UCSD-AML1 (cell line): Measurements from ENCODE around the gene IFFO2.

ENCODE experiments used
- DNase-seq: peaks from one replicate; lab custom pipeline; 2025; ENCODE audit not compliant: unreplicated experiment; lab: John Stamatoyannopoulos, UW

The IFFO2 gene

DNA sequence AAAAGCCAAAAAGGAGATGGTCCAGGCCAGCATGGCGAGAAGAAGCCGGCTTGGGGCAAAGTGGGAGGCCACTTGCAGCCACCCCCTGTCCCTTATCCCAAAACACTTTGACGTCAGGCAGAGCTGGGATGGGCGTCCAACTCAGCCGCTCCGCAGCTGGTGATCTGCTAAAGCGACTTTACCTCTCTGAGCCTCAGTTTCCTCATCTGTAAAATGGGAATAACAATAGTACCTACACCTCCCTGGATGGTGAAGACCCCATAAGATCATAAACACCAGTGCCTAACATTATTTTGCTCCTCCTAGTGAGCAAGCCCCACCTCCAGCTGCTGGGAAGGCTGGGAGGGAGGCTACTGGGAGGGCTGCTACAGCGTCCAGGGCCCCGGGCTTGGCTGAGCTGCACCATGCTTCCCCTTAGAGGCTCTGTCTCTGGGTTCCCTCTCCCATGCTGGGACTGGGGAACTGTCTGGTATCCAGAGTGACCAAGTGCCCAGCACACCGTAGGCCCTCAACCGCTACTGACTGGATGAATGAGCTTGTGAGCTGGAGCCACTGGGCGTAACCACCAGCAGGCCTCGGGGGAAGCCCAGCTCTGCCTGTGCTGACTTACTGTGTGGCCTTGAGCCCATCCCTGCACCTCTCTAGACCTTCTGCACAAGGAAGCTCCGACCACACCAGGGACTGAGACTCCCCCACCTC lies 18.3 kb downstream of the IFFO2 start:
- DNase-seq = no peak

DNA sequence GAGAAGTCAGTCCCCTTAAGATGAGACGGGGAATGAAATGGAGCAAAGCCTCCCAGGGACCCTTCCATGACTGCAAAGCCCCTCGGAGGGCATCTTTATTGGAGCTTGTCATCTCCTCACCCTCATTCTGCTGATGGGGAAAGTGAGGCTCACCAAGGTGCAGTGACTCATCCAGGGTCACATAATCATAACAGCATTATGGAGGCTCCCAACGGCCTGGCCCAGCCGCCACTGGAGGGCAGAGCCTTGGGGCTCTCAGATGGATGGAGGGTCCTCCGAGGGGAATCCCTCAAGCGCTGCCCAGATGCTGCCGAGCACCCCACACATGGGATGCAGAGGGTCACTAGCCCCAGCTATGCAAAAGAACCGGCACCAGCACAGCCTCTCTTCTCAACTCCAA lies 18.9 kb downstream of the IFFO2 start:
- no peak for DNase-seq

DNA sequence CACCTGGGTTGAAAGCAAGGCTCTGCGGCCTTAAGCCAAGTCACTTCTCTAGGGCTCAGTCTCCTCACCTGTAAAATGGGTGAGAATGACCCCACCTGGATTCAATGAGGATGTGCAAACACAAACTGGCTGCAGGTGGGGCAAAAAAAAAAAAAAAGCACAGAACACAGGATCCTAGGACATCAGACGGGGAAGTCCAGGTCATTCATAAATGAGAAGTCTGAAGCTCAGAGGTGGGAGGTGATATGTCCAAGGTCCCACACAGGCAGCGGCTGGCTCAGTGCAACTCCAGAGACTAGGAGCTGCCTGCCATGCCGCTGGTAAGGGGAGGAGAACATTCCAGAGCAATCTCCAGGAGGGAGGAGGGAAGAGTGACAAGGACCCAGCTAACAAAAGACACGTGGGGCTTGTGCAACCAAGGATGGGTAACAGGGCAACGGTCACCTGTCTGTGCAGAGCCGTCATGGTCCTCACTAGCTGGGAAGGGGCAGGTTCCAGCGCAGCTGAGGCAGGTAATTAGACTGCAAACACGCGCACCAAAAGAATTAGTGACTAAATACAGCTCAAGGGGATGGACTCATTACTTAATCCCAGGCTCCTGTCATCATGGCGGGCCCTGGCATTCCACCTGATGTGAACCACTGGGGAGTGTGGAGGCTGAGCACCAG lies 19.5 kb downstream of the IFFO2 start:
- DNase-seq = no peak

DNA sequence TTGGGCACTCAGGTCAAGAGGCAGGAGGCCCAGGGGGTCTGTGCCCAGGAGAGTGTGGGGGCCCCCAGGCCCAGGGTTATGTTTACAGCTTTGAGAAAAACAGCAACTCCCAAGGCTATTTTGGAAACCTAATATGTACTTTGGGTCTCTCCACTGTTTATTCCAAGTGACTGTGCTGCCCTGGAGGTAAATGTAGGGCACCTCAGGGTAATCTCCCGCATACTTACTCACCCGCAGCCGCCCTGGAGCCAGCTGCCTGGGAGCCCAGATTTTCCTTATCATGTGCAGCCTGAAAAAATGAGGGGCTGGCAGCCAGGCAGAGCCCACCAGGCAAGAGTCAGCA lies 20.0 kb downstream of the IFFO2 start:
- no peak for DNase-seq

DNA sequence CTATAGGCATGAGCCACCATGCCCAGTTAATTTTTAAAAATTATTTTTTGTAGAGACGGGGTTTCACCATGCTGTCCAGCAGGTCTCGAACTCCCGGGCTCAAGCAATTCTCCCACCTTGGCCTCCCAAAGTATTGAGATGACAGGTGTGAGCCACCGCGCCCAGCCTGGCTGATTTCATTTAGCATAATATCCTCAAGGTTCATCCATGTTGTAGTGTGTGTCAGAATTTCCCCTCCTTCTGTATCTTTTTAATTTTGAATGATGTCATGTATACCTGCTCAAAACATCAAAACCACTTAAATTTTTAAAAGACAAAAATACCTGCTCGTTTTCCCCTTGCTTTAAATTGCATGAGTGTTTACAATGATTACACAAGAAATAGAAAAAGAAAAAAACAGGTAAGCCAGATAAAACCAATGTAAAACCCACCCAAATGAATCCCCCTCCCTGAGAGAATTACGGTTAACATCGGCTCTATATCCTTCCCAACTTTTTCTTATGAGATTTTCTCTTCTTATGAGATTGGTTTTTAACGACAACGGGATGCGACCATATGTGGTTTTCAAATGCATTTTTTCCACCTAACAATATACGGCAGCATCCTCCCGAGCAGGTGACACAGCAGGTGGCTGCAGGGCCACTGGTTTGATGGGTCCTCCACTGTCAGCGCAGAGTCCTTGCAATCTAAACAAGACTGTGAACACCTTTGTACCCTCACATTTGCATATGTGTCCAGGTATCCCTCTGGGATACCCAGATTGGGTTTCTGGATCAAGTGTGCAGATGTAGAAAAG lies 22.1 kb downstream of the IFFO2 start:
- DNase-seq = no peak

DNA sequence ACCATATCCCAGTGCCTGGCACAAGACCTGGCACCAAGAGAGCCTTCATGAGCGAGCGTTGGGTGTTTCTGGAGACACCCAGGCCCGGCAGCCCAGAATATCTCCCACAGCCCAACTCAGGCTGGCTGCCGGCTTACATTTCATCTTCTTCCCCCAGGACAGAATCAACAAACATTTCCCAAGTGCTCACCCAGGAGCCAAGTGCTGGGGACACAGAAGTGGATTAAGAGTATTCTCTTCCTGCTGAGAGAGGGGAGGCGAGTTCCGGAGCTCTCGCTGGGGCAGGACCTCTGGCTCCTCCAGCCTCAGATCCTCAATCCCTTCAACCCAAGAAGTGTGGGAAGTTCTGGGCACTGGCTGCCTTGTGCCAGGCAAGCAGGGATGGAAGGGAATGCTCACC lies 23.6 kb downstream of the IFFO2 start:
- no peak for DNase-seq

DNA sequence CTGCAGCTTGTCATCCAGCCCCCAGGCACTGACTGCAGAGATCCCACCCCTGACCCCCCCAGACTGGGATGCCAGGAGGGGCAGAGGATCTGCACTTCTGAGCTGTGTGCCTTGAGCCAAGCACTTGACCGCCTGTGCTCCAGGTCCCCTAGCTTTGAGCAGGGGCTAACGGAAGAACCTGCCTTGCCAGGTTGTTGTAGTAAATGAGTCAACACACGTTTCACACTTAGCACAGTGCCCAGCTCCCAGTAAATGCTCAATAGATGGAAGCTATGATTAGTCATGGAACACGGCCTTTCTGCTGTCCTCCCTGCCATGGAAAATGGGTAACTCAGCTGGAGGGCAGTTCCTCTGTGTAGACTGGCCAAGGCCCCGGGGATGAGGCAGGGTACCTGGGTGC lies 24.1 kb downstream of the IFFO2 start:
- DNase-seq = no peak

DNA sequence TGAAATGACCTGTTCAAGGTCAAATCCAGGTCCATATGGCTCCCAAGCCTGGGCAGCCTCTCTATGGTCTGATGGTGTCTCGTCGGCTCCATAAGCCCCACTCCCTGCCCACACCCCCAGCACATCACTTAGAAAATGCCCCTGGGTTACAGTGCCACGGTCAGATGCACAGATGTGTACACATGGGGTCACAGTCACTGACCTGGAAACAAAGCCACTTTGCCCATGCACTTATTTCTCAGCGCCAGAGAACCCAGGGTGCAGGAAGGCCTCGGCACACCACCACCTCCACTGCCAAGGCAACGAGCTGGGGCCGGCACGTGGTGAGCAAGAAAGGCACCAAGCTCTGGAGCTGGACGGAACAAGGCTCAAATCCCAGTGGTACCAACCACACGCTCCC lies 24.7 kb downstream of the IFFO2 start:
- DNase-seq = no peak

DNA sequence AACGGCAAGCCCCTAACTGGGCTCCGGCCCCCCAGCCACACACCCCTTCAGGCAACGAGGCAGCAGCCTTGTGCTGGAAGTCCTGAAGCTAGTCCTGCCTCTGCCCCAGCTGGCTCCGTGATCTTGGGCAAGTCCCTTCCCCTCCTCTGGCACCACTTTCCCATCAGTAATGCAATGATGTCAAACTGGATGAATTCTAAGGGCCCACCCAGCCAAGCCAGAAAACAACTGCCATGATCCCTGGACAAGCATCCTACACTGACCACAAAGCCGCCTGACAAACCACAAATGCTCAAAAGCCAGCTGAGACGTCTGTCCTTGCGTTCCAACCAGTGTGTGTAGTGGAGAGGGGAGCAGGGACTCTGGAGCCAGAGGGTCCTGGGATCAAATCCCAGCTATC lies 26.8 kb downstream of the IFFO2 start:
- no peak for DNase-seq

DNA sequence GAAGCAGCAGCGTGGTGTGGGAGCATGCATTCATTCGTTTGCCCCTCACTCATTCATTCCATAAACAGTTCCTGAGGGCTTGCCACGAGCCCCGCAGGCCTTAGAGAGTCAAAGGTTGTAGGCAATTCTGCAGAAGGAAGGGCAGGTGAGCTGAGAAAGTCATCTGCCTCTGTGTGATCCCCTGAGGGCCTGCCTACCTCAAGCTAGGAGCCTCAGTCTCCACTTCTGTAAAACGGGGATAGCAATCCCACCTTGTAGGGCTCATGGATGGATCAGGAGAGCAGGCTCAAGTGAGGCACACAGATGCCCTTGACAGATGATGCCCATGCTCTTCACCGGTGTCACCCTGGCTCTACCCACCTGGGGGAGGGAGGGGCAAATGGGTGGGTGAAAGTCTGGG lies 27.5 kb downstream of the IFFO2 start:
- DNase-seq = no peak

DNA sequence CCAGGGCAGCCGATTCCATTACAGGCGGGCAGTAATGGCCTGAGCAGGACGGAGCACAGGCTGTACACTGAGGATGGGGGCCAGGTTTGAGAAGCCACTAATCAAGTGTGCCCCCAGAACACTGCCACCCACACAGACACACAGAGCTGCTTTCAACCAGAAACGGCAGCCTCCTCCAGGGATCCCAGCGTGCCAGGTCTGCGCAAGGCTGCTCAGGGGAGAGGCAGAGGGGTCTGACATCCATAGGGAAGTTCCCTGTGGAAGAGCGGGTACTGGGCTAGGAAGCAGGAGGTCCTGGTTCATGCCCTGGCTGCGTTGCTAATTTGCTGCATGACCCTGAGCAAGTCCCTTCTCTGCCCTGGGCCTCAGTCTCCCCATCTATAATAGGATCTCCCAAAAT lies 28.1 kb downstream of the IFFO2 start:
- no peak for DNase-seq

DNA sequence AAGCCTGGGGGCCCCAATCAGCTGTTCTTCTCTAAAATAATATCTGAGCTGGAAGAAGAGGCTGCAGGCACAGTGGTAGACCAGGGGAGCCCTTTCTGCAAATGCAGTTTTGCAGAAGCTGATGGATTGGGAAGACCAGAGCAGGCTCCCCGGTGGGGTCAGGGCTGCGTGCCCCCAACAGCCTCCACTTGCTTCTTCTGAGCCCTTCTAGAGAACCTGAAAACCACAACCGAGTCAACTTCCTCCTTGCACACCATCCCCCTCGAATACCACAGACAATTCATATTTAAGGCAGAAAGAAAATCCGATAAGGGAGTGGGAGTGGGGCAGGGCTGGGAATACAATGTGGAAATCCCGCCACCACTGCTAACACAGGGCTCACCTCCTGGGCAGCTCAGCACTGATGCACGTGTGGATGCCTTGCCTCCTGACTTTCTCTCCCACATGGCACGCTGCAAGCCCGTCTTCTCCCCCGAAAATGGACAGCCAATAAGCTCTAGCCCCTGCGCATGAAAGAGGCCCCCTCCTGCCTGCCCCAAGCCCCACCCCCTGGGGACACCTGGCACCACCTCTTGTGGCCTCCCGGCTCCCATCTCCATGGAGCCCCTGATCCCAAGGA lies 28.7 kb downstream of the IFFO2 start:
- DNase-seq = peak; percentile 42

DNA sequence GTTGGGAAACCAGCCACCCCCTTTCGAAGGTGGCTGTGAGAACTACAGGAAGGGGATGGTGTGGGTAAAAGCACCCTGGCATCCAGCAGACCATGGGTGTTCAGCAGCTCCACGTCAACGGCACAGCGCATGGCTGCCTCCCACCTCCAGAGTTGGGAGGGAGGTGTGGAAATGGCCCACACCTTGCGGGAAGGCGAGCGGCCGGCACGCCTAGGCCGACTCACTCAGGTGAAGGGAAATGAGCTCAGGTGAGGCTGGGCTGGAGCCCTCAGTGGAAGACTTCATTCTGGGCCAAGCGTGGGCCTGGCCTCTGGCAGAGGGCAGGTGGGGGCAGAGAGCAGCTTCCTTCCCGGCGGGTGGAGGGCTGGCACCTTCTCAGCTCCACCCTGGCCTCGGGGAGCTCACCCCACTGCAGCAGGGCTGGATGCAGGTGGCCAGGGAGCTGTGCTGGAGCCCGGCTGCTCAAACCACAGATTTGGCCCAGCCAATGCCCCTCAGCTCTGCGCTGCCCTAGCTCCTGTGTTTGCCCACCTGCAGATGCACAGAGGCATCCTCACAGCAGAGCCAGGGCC lies 29.3 kb downstream of the IFFO2 start:
- DNase-seq = no peak

DNA sequence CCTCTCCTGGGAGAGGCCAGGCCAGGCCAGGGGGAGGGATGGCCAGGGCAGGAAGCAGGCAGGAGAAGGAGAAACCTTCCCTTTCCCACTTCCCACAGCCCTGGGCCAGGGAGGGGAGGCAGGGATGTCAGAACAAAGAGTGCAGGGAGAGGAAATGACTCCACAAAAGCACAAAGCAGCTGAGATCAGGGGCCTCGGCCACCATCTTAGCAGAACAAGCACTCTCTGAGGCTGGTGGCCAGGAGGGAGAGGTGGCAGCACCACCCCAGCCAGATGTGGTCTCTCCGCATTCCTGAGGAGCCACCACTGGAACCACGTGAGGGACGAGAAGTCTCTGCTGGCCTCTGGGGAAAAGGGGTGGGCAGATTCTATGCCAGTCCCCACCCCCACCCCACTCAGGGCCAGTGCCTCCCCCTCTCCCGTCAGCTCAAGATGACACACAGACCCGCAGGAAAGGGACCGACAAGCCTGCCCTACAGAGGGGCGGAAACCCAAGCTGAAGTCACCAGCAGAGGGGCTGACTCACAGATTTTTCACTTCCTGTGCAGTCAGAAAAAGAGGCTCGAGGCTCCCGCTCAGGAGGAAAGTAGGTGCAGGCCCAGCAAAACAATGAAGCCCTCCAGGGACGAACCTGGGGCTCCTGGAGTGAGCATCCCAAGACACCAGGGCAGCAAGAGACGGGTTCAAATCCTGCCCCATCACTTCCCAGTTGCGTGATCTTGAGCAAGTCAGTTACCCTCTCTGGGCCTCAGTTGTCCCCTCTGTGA lies 30.0 kb downstream of the IFFO2 start:
- peak; percentile 90 for DNase-seq

DNA sequence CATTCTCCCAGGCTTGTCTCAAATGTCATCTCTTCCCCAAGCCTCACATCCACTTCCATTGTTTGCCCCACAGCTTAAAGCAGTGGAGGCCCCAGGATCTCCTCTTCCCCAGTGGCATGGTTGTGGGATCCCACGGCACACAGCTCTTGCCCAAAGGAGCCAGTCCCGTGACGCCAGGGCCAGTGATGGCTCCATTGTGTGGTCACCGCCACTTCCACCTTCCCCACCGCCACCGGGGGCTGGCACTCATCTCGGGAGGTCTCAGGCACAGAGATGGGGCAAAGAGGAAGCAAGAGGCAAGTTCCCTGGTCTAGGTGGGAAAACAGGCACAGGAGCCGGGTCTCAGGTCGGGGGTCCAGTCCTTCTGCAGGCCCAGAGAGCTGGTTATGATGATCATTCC lies 31.2 kb downstream of the IFFO2 start:
- no peak for DNase-seq

DNA sequence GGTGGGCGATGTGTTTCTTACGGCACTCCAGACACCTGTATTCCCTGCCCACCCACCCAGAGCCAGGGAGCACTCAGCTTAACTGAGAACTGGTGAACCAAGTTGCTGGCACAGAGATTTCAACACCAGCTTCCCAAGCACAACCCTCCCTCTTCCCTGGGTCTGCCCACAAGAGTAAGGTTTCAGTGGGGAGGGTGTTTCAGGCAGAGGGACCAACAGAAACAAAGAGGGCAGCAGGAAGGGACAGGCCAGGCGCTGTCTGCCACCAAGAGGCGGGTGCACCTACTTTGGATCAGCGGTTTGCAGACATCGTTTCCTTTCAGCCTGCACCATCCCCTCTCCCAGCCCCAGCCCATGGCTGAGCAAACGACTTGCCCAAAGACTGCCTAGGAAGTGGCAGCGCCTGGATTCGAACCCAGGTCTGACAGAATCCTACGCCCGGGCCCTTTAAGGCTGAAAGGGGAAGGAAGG lies 32.2 kb downstream of the IFFO2 start:
- peak; percentile 61 for DNase-seq

DNA sequence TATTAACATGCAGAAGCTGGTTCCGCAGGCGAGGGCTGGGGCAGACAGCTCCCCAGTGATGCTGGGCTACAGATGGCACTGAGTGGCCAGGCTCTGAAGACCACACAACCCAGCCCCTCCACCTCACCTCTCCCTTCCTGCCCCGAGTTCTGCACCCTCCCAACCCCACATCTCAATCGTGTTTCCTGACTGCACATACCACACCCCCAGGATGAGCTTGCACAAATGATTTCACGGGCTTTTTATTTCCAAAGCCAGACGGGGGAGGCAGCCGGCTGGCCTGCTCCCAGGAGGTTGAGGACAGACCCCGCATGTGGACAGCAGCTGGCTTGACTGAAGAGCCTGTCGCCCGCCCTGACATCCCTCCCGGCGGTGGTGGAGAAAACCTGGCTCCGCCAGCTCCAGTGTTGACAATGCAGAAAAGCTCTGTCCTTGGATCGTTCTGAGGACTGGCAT lies 32.7 kb downstream of the IFFO2 start:
- DNase-seq = peak; percentile 61

DNA sequence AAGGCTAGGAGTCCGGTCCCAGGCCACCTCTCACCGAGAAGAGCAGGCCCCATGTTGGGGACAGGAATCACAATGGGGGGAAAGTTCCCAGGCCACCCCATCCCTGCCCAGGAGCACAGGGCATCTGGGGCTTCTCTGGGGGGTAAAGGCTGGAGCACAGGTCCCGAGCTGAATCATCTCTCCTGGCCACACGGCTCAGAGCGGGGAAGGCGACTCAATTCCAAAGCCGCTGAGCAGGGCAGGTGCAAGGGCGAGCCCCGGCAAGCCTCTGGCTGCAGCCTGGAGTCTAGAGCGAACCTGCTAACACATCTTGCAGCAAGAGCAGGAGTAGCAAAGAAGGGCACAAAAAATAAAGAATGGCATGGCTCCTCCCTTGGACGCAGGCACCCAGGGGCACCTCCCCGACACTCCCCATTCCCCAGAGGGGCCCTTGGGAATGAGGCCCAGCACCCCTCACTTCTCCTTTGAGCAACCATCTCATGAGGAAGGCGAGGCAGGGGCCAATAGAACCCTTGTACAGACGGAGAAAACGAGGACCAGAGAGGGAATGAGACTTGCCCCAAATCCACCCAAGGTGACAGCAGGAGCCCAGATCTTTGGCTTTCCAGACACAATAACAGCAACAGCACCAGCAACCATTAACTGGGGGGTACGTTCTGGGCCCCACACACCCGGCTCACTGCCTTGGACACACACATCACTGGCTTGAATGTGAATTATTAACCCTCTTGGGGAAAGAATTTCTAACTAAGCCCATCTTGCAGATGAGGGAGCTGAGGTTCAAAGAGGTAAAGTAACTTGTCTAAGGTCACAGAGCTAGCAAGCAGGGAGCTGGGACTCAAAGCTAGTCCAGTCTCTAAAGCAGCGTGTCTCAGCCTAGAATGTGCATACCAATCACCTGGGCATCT lies 33.4 kb downstream of the IFFO2 start:
- no peak for DNase-seq

DNA sequence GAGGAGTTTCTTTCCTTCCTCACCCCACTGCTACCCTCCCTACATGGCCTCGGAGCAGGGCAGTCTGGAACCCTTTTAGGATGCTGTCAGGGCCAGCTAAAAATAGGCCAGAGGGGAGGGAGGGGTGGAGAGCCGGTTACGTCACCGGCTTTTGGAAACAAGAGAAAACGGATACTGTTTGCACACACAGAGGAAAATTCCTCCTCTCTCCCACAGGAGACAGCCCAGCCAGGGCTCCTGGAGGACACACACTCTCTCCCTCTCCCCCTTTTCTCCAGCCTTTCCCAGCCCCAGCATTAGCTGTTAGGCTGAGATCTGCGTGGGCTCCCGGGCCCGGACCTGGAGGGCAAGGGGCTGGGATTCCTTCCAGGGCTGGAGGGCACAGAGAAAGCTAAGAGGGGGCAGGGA lies 34.2 kb downstream of the IFFO2 start:
- peak; percentile 27 for DNase-seq
